MCF 10A (cell line): ENCODE results near the gene EOLA1. TPM values are rescaled to one million over a fixed set of nuclear protein-coding genes. Genes with fewer than 3 reads are reported as not detected.

Experiments used
- BruUV-seq: library from RNA; stranded (reverse); fragments of 400-500 nt; replicated peaks from 2 replicates; lab custom pipeline; 2021; lab: Mats Ljungman, UMichigan
- CTCF ChIA-PET: fragments of 300-600 bp; sonication (Branson Sonifier 250); formaldehyde crosslinking; extraction: SDS; loops from one replicate; lab custom pipeline; 2021; ENCODE audit warnings: antibody characterized with exemption, inconsistent platforms; lab: Yijun Ruan, JAX
- POLR2A ChIA-PET: fragments of 300-600, 350-650 bp; sonication (Branson Sonifier 250); formaldehyde crosslinking; extraction: SDS; loops from one replicate; lab custom pipeline; 2020; ENCODE audit warnings: antibody characterized with exemption, inconsistent platforms; lab: Yijun Ruan, JAX
- DNase-seq: peaks from one replicate; pipeline ENCODE4 v3.0.0-alpha.2; 2018; ENCODE audit not compliant: unreplicated experiment
- H3K27ac Mint-ChIP-seq: one replicate; pipeline ENCODE4 v1.8.0; 2022; ENCODE audit warnings: mild to moderate bottlenecking, low read depth, mixed read lengths; ENCODE audit not compliant: unreplicated experiment
- H3K27me3 Mint-ChIP-seq: one replicate; pipeline ENCODE4 v1.8.0; 2022; ENCODE audit warnings: mixed read lengths; ENCODE audit not compliant: insufficient read depth, unreplicated experiment
- H3K36me3 Mint-ChIP-seq: one replicate; pipeline ENCODE4 v1.8.0; 2022; ENCODE audit warnings: mild to moderate bottlenecking, moderate library complexity, mixed read lengths; ENCODE audit not compliant: insufficient read depth, unreplicated experiment
- H3K4me1 Mint-ChIP-seq: one replicate; pipeline ENCODE4 v1.8.0; 2022; ENCODE audit warnings: mixed read lengths; ENCODE audit not compliant: insufficient read depth, unreplicated experiment
- H3K4me3 Mint-ChIP-seq: one replicate; pipeline ENCODE4 v1.8.0; 2022; ENCODE audit warnings: mild to moderate bottlenecking, moderate library complexity, mixed read lengths; ENCODE audit not compliant: unreplicated experiment
- H3K9me3 Mint-ChIP-seq: one replicate; pipeline ENCODE4 v1.8.0; 2022; ENCODE audit warnings: mixed read lengths; ENCODE audit not compliant: unreplicated experiment
- intact Hi-C: fragments of 100-400 bp; cut with micrococcal nuclease; formaldehyde crosslinking; loops from 2 replicates; pipeline ENCODE4 v1.14.1; 2022
- total RNA-seq: library from RNA; stranded (reverse); gene quantifications from 2 replicates; pipeline ENCODE4 v1.2.3, GENCODE V29; 2022
- TF ChIP-seq, protein P1 (sequence below): fragments of 200-600 bp; IDR thresholded peaks from one replicate; pipeline ENCODE4 v1.8.0; 2022; ENCODE audit warnings: antibody characterized with exemption, mild to moderate bottlenecking; ENCODE audit not compliant: unreplicated experiment

The EOLA1 gene
- total RNA-seq, 1 experiment from 2014 or later = 18.2 TPM

DNA sequence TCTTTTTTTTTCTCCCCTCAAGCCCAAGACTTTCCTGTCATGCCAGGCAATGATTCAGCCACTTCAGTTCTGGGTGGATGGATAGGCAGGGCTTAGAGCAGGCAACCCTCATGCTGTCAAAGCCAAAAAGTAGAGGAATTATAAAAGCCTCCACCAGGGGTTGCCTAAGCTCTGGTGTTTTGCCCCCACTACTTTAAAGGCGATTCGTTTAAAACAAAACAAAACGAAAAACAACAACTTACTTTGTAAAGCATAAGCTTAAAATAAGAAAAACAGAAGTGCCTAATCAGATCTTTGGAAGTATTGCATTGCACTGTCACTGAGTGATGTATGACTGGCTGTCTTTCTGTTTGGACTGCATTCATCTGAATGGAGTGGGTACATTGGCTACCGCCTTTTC lies 30.4 kb upstream of the EOLA1 start:
- DNase-seq = no peak
- no TSS peak for BruUV-seq
- intact Hi-C loops = no loop called here

DNA sequence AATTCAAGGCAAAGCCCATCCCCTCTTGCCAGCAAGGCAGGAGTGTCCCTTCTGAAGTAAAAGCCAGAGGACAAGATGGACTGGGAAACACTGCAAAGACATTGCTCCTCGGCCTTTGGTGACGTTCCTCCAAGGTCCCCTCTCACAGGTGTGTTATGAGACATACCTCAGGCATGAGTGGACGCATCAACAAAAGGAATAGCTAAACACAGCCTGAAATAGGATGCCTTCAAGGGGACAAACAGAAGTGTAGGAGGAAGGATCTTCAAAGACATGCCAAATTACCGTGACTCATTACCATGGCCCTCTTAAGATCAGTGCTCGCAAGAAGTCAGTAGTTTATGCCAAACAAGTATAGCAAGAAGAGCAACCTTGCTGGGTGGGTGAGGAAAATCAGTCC lies 29.7 kb upstream of the EOLA1 start:
- intact Hi-C loops = no loop called here
- CTCF ChIA-PET = interaction anchor here (0.6 to 1.0 kb wide), 2 partner anchors 10 to 963 kb away, joined by 3 to 4 read pairs; no protein-coding TSS in a partner anchor
- Mint-ChIP-seq H3K27ac (no peak overlapping the region), H3K4me1 (peaks cover 5% of the 10 kb centered on the region), H3K36me3 (peaks cover 5% of the 10 kb centered on the region), H3K4me3 (no peak overlapping the region), H3K27me3 (no peaks in the 10 kb centered on the region), H3K9me3 (no peaks in the 10 kb centered on the region)
- no peak for DNase-seq
- POLR2A ChIA-PET = no interaction called here
- TF ChIP-seq, protein P1, sequence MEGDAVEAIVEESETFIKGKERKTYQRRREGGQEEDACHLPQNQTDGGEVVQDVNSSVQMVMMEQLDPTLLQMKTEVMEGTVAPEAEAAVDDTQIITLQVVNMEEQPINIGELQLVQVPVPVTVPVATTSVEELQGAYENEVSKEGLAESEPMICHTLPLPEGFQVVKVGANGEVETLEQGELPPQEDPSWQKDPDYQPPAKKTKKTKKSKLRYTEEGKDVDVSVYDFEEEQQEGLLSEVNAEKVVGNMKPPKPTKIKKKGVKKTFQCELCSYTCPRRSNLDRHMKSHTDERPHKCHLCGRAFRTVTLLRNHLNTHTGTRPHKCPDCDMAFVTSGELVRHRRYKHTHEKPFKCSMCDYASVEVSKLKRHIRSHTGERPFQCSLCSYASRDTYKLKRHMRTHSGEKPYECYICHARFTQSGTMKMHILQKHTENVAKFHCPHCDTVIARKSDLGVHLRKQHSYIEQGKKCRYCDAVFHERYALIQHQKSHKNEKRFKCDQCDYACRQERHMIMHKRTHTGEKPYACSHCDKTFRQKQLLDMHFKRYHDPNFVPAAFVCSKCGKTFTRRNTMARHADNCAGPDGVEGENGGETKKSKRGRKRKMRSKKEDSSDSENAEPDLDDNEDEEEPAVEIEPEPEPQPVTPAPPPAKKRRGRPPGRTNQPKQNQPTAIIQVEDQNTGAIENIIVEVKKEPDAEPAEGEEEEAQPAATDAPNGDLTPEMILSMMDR = no peak
- BruUV-seq = no TSS peak

More for the DNA sequence above, 30.4 kb upstream of the EOLA1 start:
- POLR2A ChIA-PET = no interaction called here
- H3K4me1 Mint-ChIP-seq = peaks cover 9% of the 10 kb centered on the region
- H3K4me3 Mint-ChIP-seq = no peak overlapping the region
- no peaks in the 10 kb centered on the region for H3K36me3 Mint-ChIP-seq
- TF ChIP-seq, protein P1 = no peak
- no peaks in the 10 kb centered on the region for H3K27me3 Mint-ChIP-seq
- H3K27ac Mint-ChIP-seq = no peak overlapping the region
- CTCF ChIA-PET = no interaction called here
- H3K9me3 Mint-ChIP-seq = no peaks in the 10 kb centered on the region

DNA sequence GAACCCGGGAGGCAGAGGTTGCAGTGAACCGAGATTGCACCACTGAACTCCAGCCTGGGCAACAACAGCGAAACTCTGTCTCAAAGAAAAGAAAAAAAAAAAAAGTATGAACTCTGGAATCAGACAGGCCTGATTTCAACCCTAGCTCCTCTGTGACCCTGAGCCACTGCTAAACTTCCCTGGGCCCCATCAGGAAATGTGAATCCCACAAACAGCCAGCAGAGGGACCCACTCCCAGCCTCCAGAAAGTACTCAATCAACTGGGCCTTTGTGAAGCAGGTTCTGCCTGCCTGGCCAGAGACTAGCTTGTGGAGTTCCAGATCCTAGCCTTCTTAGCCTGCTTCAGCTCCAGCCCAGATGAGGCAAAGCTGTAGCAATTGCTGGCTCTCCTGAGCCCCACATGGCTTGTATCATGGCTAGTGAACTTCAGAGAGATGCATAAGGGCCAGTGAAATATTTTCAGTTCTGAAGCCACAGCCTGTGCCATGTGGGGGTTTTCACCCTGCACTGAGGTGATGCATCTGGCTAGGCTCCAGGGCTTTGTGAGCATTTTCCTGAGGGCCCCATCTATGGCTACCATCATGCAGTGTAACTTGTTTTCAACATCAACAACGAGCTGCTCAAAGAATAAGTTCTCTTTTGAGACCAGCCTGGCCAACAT lies 28.5 kb upstream of the EOLA1 start:
- Mint-ChIP-seq H3K4me3 (no peak overlapping the region), H3K36me3 (peaks cover 7% of the 10 kb centered on the region), H3K9me3 (no peaks in the 10 kb centered on the region), H3K27me3 (no peaks in the 10 kb centered on the region), H3K4me1 (peaks cover 5% of the 10 kb centered on the region), H3K27ac (no peak overlapping the region)
- no TSS peak for BruUV-seq
- CTCF ChIA-PET = interaction anchor here (0.7 to 1.5 kb wide), 4 partner anchors 8 to 1596 kb away, joined by 3 to 4 read pairs (median 4); partner anchors contain the start of gene IDS
- peak; percentile 66 for DNase-seq
- POLR2A ChIA-PET = interaction anchor here (1.2 kb wide), 1 partner anchor 35 kb away, joined by 3 read pairs; no protein-coding TSS in a partner anchor
- intact Hi-C loops = no loop called here
- TF ChIP-seq, protein P1 = peak; percentile 39

DNA sequence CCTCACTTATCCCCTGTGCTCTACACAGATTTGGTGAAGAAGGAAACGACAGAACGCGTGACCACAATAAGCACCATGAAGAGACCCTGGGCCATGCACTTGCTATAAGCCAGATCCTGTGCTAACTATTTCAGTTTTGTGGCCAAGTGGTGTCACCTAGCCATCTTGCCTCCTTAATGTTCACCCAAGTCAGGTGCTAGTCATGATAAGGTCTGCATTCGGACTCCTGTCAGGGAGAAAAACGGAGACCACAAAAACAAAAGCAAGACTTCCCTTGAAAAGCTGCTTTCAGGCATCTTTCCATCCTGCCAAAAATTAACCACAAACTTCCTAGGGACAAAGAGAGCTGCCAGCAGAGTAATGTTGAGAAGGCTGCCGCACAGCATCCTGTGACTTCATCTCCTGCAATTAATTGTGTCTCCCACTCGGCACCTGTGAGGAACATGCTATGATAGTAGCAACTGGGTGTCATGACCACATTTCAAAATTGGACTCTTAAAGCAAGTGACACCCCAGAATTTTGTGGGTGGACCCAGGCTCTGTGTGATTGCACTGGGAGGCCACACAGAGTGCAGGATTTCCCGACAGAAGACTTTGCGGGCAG lies 26.9 kb upstream of the EOLA1 start:
- Mint-ChIP-seq H3K36me3 (peaks cover 7% of the 10 kb centered on the region), H3K27ac (no peak overlapping the region), H3K9me3 (no peaks in the 10 kb centered on the region), H3K4me3 (no peak overlapping the region), H3K27me3 (no peaks in the 10 kb centered on the region), H3K4me1 (peaks cover 5% of the 10 kb centered on the region)
- TF ChIP-seq, protein P1 = no peak
- no TSS peak for BruUV-seq
- DNase-seq = no peak
- CTCF ChIA-PET = interaction anchor here (0.6 to 1.5 kb wide), 2 partner anchors 9 to 1432 kb away, joined by 3 to 4 read pairs; partner anchors contain the start of gene IDS
- intact Hi-C loops = no loop called here
- POLR2A ChIA-PET = interaction anchor here (0.7 kb wide), 1 partner anchor 251 kb away, joined by 3 read pairs; no protein-coding TSS in a partner anchor
